HT1080 (cell line): ENCODE results near the gene SH3PXD2A. TPM values are rescaled to one million over a fixed set of nuclear protein-coding genes. Genes with fewer than 3 reads are reported as not detected.

Experiments
- DNase-seq: peaks from one replicate; pipeline ENCODE4 v3.0.0-alpha.2; 2015; ENCODE audit warnings: low read depth
- small RNA-seq: library from RNA; depleted of rRNA; stranded (forward); fragments of <200 nt; gene quantifications from one replicate; pipeline ENCODE3, GENCODE V24; 2014
- total RNA-seq: library from RNA; depleted of rRNA; stranded (reverse); fragments of >200 nt; shearing (Covaris generic); gene quantifications from 2 replicates; pipeline ENCODE4 v1.2.3, GENCODE V29; 2014; rRNA removed

Gene SH3PXD2A
- total RNA-seq, 1 experiment from 2014 or later, result 5.8 TPM

DNA sequence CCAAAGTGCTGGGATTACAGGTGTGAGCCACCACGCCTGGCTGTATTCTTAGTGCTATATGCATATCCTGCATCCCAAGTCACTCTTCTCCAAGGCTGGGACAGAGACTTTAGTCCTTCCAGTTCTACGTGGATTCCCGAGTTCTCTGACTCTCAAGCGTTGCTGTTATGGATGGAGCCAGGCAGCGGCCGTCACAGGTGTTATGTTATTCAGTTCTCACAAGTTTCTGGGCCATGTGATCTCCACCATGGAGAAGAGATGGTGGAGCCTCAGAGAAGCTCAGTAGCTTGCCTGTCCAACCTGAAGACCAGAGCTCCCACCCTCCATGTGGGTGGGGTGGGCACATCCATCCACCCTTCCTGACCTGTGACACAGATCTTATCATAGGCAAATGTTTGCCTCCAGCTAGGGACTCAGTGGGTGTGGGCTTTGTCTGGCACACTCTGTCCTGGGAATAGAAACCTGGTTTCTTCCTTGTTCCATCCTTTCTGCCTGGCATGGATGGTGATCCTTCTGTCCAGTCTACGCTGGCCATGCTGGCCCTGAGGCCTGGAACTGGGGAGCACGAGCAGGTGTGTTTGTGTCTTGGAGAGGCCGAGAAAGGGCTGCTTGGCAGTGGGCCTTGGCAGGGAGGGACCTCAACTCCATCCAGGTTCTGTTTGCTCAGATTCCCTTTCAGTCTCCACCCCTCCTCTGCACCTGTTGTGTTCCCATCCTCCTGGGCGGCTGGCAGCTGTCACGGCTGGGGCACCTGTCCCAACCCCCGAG, 306.6 kb downstream of the SH3PXD2A start:
- no peak for DNase-seq

DNA sequence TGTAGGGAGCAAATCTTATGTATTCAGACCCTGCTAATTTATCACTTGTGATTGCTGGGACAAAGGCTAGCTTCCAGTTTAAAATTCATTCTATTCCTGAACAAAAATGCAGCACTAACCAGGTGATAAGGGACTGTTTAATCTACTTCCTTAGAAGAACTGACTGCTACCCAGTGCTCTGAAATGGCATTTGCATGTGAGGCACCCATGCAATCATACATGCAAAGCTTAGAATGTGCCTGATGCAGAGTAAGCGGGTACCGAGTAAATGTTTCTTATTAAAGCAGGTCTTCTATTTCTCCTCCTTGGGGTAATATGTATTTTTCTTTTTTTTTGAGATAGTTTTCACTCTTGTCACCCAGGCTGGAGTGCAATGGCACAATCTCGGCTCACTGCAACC, 307.4 kb downstream of the SH3PXD2A start:
- DNase-seq, result no peak

DNA sequence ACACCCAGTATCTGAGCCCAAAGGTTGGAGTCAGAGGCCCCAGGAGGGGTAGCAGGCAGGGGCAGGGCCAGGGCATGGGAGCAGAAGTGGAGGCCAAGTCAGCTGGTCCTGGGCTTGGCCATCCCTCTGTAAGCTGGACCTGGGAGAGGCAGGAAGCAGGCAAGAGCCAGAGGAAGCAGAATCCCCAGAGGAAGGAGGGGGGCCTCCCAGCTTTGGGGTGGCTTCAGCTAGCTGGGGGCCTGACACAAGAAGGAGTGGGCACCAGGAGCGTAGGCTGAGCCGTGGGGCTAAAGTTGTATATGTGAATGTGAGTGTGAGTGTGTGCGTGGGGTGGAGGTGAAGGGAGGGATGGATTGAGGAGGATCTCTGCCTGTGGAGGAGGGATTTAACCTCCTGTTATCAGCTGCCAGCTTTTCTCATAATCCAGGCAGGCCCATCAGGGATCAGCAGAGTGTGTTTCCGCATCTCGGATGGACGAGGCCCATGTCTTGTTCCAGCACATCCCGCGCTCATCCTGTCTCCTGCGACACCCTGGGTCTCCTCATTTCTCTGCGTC, 307.9 kb downstream of the SH3PXD2A start:
- no peak for DNase-seq

DNA sequence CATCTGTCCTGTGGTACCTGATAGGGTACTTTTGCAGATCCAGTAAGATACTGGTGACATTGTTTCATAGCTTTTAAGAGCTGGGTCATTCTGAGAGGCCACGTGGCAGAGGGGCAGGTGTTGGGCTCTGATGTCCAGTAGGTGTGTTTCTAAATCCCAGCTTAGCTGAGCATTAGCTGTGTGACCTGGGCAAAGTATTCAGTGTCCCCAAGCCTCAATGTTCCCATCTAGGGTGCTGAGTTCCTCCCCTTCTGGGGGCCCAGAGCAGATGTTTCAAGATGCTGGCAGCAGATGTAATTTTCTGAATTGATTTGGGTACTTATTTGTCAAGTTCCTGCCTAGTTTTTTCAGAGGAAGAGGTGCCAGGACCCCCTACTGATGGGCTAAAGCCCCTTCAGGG, 309.0 kb downstream of the SH3PXD2A start:
- DNase-seq, result no peak

DNA sequence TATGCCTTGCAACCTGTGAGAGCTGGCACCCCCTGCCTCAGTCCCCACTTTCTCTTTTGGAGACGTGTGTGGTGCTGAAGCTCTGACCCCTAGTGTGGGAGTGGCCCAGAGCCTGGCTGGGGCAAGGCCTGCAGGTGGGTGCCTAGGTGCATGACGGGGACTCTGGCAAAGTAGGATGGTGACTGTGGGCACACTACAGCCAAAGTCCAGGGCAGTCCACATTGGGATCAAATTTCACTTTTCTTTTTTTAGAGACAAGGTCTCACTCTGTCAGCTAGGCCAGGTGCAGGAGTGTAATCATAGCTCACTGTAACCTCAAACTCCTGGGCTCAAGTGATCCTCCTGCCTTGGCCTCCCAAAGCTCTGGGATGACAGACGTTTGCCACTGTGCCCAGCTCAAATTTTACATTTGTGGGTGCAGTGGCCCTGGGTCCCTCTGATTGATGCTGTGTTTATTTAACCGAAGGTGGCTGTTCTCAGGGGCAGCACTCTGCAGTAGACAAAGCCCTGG, 309.6 kb downstream of the SH3PXD2A start:
- no peak for DNase-seq

DNA sequence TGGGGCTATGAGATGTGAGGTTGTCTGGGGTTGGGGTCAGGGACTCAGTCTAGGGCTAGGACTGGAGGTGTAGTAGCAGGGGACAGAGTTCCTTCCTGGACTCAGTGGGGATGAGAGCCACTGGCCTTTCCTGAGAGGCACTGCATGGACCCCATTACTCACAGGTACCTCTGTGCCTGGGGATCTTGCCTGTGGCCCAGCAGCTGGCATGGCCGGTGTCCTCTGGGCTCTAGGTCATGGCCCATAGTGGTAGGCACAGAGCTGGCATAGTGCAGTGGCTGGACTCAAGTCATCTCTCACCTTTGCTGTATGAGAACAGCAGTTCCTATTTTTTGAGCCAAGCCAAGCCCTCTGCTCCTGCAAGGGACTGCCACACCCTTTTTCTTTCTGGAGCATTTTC, 310.0 kb downstream of the SH3PXD2A start:
- DNase-seq, result no peak

DNA sequence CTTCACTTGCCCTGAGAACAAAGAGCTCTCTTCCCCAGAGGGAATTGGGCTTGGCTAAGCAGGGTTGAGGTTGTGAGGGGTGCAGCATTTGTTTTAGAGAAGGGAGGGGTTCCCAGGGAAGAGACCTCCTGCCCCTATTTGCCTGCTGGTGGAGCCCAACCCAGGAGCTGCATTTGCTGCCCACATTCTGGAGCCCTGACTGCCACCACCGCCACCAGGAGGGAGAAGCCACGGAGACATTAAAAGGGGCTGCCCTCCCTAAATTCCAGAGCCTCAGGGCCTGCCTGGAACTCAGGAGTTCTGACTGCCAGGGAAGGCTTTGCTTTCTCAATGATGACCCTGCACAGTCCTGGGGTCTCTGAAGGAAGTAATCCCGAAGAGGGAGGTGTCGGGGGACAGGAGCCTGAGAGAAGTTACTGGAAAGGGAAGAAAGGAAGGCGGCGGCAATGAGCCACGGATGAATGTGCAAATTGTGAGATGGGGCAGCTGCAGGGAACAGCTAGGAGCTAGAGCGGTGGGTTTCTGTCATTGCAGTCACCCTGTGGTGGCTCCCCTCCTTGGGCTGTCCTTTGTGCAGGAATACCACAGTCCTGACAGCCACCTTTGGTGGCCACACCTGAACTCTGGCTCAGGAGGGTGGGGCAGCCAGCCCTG, 310.6 kb downstream of the SH3PXD2A start:
- DNase-seq, result no peak

Small RNA genes lying within 50 kb of the gene (small RNA-seq; reads per million reads assigned to genes)
- not detected for gene RF00019

Other genes with a start within 250 kb of the SH3PXD2A start
- gene STN1, start 62.6 kb upstream of the SH3PXD2A start, total RNA-seq, result 31.5 and 35.9 TPM in 2 replicates
- 31.6 TPM in 2 replicates for gene SLK, start 111.6 kb upstream of the SH3PXD2A start, total RNA-seq
- gene COL17A1, start 230.3 kb upstream of the SH3PXD2A start, total RNA-seq, result 14.2 and 17.7 TPM in 2 replicates